PC-3 (cell line): ENCODE results near the gene VAPB. TPM values are rescaled to one million over a fixed set of nuclear protein-coding genes. Genes with fewer than 3 reads are reported as not detected.

Experiments used
- ATAC-seq: fragments of 200-7000 bp; cut with Tn5 transposase; 2 replicates; pipeline ENCODE4 v1.9.1; 2020; ENCODE audit warnings: mild to moderate bottlenecking, moderate library complexity
- BruUV-seq: library from RNA; stranded (reverse); fragments of 400-500 nt; replicated peaks from 2 replicates; lab custom pipeline; 2021; lab: Mats Ljungman, UMichigan
- CTCF ChIA-PET: fragments of 300-600 bp; sonication (Branson Sonifier 250); formaldehyde crosslinking; loops from one replicate; lab custom pipeline; 2022; ENCODE audit warnings: antibody characterized with exemption; lab: Charles Lee
- POLR2A ChIA-PET: fragments of 300-600 bp; sonication (Branson Sonifier 250); formaldehyde crosslinking; loops from one replicate; lab custom pipeline; 2022; ENCODE audit warnings: antibody characterized with exemption; ENCODE audit not compliant: unreplicated experiment; lab: Charles Lee
- DNase-seq: peaks from one replicate; pipeline ENCODE4 v3.0.0-alpha.2; 2015
- H2AFZ ChIP-seq: fragments of 300-600 bp; sonication (generic); 2 replicates; pipeline ENCODE4 v1.6.0; 2016; ENCODE audit warnings: antibody characterized with exemption, low read length
- H3F3A ChIP-seq: fragments of 300-600 bp; sonication (generic); one replicate; pipeline ENCODE4 v1.6.0; 2017; ENCODE audit warnings: antibody characterized with exemption, low read length, control low read depth, mild to moderate bottlenecking; ENCODE audit not compliant: unreplicated experiment
- H3K27ac ChIP-seq: fragments of 300-600 bp; sonication (generic); 2 replicates; pipeline ENCODE4 v1.5.1; 2016; ENCODE audit warnings: mild to moderate bottlenecking, low read length
- H3K27me3 ChIP-seq: fragments of 300-600 bp; sonication (generic); 2 replicates; pipeline ENCODE4 v1.6.1; 2016; ENCODE audit warnings: low read length, mixed read lengths
- H3K36me3 ChIP-seq: fragments of 300-600 bp; sonication (generic); 2 replicates; pipeline ENCODE4 v1.6.1; 2016; ENCODE audit warnings: low read depth, mixed run types, low read length, mixed read lengths
- H3K4me1 ChIP-seq: fragments of 300-600 bp; sonication (generic); 2 replicates; pipeline ENCODE4 v1.5.1; 2016; ENCODE audit warnings: low read length; ENCODE audit not compliant: insufficient read depth
- H3K4me2 ChIP-seq: fragments of 300-600 bp; sonication (generic); 2 replicates; pipeline ENCODE4 v1.6.0; 2016; ENCODE audit warnings: low read length
- H3K4me3 ChIP-seq: fragments of 300-600 bp; sonication (generic); 2 replicates; pipeline ENCODE4 v1.5.1; 2016; ENCODE audit warnings: mild to moderate bottlenecking, low read length, mixed read lengths
- H3K79me2 ChIP-seq: fragments of 300-600 bp; sonication (generic); 2 replicates; pipeline ENCODE4 v1.6.1; 2017; ENCODE audit warnings: low read length, mixed read lengths
- H3K9ac ChIP-seq: fragments of 300-600 bp; sonication (generic); 2 replicates; pipeline ENCODE4 v1.6.0; 2016; ENCODE audit warnings: mild to moderate bottlenecking, low read length
- H3K9me2 ChIP-seq: fragments of 300-600 bp; sonication (generic); replicated peaks from 2 replicates; pipeline ENCODE4 v1.6.1; 2016; ENCODE audit warnings: mixed run types, low read length, mixed read lengths
- H3K9me3 ChIP-seq: fragments of 300-600 bp; sonication (generic); 2 replicates; pipeline ENCODE4 v1.6.1; 2016; ENCODE audit warnings: low read length, mixed read lengths
- H4K20me1 ChIP-seq: fragments of 300-600 bp; sonication (generic); 2 replicates; pipeline ENCODE4 v1.6.1; 2016; ENCODE audit warnings: low read length, mixed read lengths
- CTCF ChIP-seq: fragments of 300-600 bp; sonication (generic); conservative IDR thresholded peaks from 2 replicates; pipeline ENCODE4 v1.5.1; 2017; ENCODE audit warnings: antibody characterized with exemption, low read depth, mild to moderate bottlenecking, low read length
- EZH2 ChIP-seq: fragments of 300-600 bp; sonication (generic); IDR thresholded peaks from one replicate; pipeline ENCODE4 v1.6.1; 2017; ENCODE audit warnings: antibody characterized with exemption, mild to moderate bottlenecking, low read length; ENCODE audit not compliant: unreplicated experiment
- EZH2phosphoT487 ChIP-seq: fragments of 300-600 bp; sonication (generic); IDR thresholded peaks from 2 replicates; pipeline ENCODE4 v1.6.1; 2018; ENCODE audit warnings: mild to moderate bottlenecking, antibody characterized with exemption, low read length, borderline replicate concordance
- intact Hi-C: fragments of 100-400 bp; cut with micrococcal nuclease; formaldehyde crosslinking; loops from 2 replicates; pipeline ENCODE4 v1.9.0; 2023
- total RNA-seq: library from RNA; depleted of rRNA; stranded (reverse); fragments of >200 nt; gene quantifications from 2 replicates; pipeline ENCODE4 v1.2.3, GENCODE V29; 2014

The VAPB gene
- total RNA-seq, 1 experiment from 2014 or later = 16.5 TPM

GRCh38 chr20:58440021-58440767 is 51.2 kb downstream of the VAPB start:
- no peak overlapping the region for H3K4me2 ChIP-seq
- BruUV-seq = no TSS peak
- CTCF ChIA-PET = no interaction called here
- H2AFZ ChIP-seq = no peak overlapping the region
- H3K4me3 ChIP-seq = no peak overlapping the region
- no peaks in the 10 kb centered on the region for H3K9me2 ChIP-seq
- H3K9ac ChIP-seq = no peak overlapping the region
- peak; percentile 29; the same call in 1 of the 2 replicates for ATAC-seq
- POLR2A ChIA-PET = no interaction called here
- H3K27me3 ChIP-seq = no peaks in the 10 kb centered on the region
- peaks cover 61% of the 10 kb centered on the region for H3K79me2 ChIP-seq
- H4K20me1 ChIP-seq = no peaks in the 10 kb centered on the region
- no peak overlapping the region for H3K27ac ChIP-seq
- TF ChIP-seq EZH2phosphoT487 = no peak
- no peak for DNase-seq
- H3K36me3 ChIP-seq = peaks cover 38% of the 10 kb centered on the region
- H3K9me3 ChIP-seq = no peaks in the 10 kb centered on the region
- H3F3A ChIP-seq = no peaks in the 10 kb centered on the region
- intact Hi-C loops = loop anchor here (10.0 kb wide), 1 partner anchor 55 kb away; the partner anchor contains the start of gene VAPB
- no peaks in the 10 kb centered on the region for H3K4me1 ChIP-seq

- no peak overlapping the region for H3K4me3 ChIP-seq
- ATAC-seq (no peak), DNase-seq (no peak)
- ChIA-PET POLR2A (interaction anchor here (0.5 to 0.7 kb wide), 2 partner anchors 67 to 82 kb away, joined by 5 to 7 read pairs; no protein-coding TSS in a partner anchor), CTCF (no interaction called here)
- no peaks in the 10 kb centered on the region for H4K20me1 ChIP-seq
- H3K9me2 ChIP-seq = no peaks in the 10 kb centered on the region
- intact Hi-C loops = loop anchor here (10.0 kb wide), 1 partner anchor 57 kb away; the partner anchor contains the start of gene VAPB
- BruUV-seq = no TSS peak
- peaks cover 46% of the 10 kb centered on the region for H3K79me2 ChIP-seq
- no peak overlapping the region for H3K27ac ChIP-seq
- no peak overlapping the region for H3K9ac ChIP-seq
- no peaks in the 10 kb centered on the region for H3K4me1 ChIP-seq
- H3K4me2 ChIP-seq = no peak overlapping the region
- TF ChIP-seq EZH2phosphoT487 (no peak), EZH2 (no peak), CTCF (no peak)
- H3K27me3 ChIP-seq = no peaks in the 10 kb centered on the region
- no peak overlapping the region for H2AFZ ChIP-seq
- H3K36me3 ChIP-seq = peaks cover 39% of the 10 kb centered on the region
- H3F3A ChIP-seq = no peaks in the 10 kb centered on the region
- no peaks in the 10 kb centered on the region for H3K9me3 ChIP-seq
These were observed 52.7 kb downstream of the VAPB start for GRCh38 chr20:58441723-58442122.

- no peak overlapping the region for H3K9ac ChIP-seq
- H2AFZ ChIP-seq = no peak overlapping the region
- DNase-seq (no peak), ATAC-seq (no peak)
- no TSS peak for BruUV-seq
- peaks cover 37% of the 10 kb centered on the region for H3K36me3 ChIP-seq
- H3K9me3 ChIP-seq = no peaks in the 10 kb centered on the region
- TF ChIP-seq EZH2 = no peak
- no peak for TF ChIP-seq CTCF
- TF ChIP-seq EZH2phosphoT487 = no peak
- H3K4me2 ChIP-seq = no peak overlapping the region
- ChIA-PET CTCF (no interaction called here), POLR2A (no interaction called here)
- H3K79me2 ChIP-seq = peaks cover 16% of the 10 kb centered on the region
- H3K27me3 ChIP-seq = no peaks in the 10 kb centered on the region
- H3K4me3 ChIP-seq = no peak overlapping the region
- H3K9me2 ChIP-seq = no peaks in the 10 kb centered on the region
- H3K27ac ChIP-seq = no peak overlapping the region
- intact Hi-C loops = loop anchor here (10.0 kb wide), 1 partner anchor 60 kb away; the partner anchor contains the start of gene VAPB
- H4K20me1 ChIP-seq = no peaks in the 10 kb centered on the region
- no peaks in the 10 kb centered on the region for H3F3A ChIP-seq
- no peaks in the 10 kb centered on the region for H3K4me1 ChIP-seq
These were observed 55.8 kb downstream of the VAPB start for GRCh38 chr20:58444746-58445255.
